ENCODE data around the gene TMEM89.

Gene TMEM89

DNA sequence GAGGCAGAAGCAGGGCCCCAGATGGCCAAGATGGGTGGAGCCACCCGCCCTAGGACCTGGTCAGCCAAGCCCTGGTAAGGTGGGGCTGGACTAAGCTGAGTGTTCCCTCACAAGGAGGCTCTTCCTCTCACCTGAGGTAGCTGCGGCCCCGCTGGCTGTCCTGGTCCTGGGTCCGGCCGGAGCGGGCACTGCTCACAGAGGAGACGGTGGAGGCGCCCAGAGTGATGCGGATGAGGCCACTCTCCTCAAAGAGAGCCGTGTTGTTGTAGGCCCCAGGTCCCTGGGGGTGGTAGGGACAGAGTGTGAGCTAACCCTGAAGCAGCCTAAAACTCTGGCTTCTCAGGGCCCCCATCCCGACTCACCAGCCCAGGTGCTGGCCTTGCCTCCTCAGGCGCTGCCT, 21.0 kb upstream of the TMEM89 start:
- no peak for DNase-seq (ENCODE audit: low spot score)

- no peak for DNase-seq (ENCODE audit: low spot score)
These were observed 19.8 kb upstream of the TMEM89 start for GRCh38 chr3:48641396-48641795.

DNA sequence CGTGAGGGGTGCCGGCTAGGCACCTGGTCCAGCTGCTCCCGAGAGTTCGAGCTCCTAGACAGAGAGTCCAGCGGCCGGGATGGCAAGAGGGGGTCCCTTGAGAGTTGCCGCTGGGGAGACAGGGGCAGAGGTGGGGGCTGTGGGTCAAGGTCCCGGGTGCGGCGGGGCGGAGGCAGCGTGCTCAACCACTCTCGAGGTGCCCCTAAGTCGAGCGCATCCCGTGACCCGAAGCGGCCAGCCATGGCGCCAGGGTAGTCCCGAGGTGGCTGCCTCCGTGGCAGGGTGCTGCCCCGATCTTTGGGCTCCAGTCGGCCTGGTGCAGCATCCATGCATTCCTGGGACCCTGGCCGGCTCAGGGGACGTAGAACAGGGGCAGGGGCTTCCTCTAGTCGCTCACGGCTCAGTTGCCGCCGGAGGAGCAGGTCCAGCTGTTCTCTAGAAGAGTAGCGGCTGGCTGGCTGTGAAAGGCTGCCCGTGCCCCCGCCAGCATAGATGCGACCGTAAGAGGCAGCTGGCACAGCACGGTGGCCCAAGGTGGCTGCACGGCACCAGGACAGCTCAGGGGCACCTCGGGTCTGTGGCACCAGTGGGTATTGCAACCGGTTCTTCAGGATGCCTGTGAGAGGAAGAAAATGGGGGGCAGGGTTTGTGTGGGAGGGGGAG, 18.5 kb upstream of the TMEM89 start:
- DNase-seq (ENCODE audit: low spot score), result no peak

DNA sequence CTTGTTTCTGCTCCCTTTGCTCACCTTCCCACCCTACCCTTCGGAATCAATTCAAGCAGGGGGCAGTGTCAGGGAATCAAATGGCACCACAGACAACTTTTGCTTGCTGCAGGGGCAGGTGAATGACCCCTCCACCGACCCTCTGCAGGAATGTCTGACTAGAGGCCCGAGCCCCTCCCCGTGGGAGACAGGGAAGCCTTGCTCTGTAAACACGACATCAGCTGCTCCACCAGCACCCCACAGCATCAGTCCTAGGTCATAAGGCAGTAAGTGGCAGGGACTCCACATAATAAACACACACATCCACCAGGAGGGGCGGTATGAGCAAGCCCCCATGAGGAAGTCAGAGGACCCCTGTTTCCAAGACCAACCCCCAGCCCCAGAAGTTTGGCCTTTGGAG, 15.7 kb upstream of the TMEM89 start:
- DNase-seq (ENCODE audit: low spot score), result no peak

GRCh38 chr3:48636149-48636655, 14.6 kb upstream of the TMEM89 start:
- DNase-seq (ENCODE audit: low spot score), result no peak

DNA sequence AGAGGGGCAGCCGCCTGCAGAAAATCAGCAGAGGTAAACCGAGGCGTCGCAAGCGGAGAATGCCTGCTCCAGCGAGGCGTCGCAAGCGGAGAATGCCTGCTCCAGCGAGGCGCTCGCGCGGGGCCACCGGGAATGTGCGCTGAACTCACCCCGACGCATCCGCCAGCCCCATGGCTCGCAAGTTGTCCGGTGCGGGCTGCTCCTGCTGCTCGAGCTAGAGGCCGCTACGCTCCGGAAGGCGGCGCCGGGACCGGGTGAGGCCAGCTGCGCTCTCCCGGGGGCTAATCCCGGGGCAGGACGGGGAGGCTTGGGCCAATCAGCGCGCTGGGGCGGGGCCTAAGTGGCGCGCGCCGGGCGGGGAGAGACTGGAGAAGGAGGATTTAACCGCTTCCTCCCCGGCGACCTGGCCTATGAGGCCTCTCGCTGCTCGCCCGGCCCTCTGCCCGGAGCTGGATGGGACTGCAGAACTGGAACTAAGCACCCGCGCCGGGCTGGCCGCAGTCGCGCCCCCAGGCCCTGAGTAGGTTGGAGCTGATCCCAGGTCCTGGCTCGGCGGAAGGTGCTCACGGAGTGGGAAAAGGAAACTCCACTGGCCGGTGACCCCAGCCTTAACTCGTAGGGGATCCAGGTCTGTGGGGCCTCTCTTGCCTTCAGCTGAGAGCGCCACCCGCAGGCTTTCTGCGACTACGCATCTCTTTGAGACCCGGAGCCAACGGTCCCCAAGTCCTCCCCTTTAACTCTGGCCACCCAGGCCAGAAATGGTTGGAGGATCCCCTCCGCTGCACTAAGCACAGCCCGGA, 13.9 kb upstream of the TMEM89 start, which contains the start of gene SLC26A6:
Gene SLC26A6 (minus strand): TSS at position 240 of the 800 bp plus-strand sequence. CDS start 68 bp downstream, at position 172.
- peak; percentile 91 for DNase-seq (ENCODE audit: low spot score)

- peak; percentile 39 for DNase-seq (ENCODE audit: low spot score)
These were observed 13.2 kb upstream of the TMEM89 start for GRCh38 chr3:48634661-48635221.

GRCh38 chr3:48633743-48634142, 12.2 kb upstream of the TMEM89 start:
- DNase-seq (ENCODE audit: low spot score), result no peak

DNA sequence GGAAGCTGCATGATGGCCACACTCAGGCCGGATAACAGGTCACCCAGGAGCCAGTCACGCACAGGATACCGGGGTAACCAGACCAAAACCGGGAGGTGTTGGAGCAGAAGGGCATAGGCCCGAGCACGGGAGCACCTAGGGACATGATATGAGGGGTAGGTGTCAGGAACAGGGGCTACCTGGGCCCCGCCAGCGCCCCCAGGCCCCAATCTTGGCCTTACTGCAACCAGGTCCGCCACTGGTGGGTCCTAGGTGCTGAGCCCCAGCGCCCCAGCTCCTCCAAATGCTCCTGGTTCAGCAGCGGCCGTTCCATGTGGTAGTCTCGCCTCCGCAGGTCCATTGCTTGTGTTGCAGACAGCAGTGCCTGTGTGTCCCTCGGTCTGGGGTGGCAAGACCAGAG, 11.7 kb upstream of the TMEM89 start:
- DNase-seq (ENCODE audit: low spot score), result no peak

- no peak for DNase-seq (ENCODE audit: low spot score)
These were observed 10.2 kb upstream of the TMEM89 start for GRCh38 chr3:48631516-48632448.

- no peak for DNase-seq (ENCODE audit: low spot score)
These were observed 9.3 kb upstream of the TMEM89 start for GRCh38 chr3:48630833-48631232.

- no peak for DNase-seq (ENCODE audit: low spot score)
These were observed 8.8 kb upstream of the TMEM89 start for GRCh38 chr3:48630407-48630806.

DNA sequence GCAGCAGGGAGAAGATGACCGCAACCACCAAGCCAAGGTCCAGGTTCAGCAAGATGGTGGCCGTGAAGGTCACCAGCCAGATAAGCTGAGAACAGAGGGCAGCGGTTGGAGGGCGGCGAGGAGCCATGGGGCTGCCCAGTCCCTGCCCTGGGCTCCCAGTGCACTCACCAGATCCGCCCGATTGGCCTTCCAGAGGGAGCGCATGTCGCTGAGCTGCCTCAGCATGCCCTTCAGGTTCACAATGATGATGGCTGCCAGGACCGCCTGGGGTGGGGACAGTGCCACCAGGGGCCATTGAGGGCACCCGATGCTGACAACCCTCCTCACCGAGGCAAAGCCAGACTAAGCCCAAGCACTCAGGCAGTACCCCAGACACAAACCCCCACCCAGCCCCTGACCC, 8.3 kb upstream of the TMEM89 start:
- no peak for DNase-seq (ENCODE audit: low spot score)

DNA sequence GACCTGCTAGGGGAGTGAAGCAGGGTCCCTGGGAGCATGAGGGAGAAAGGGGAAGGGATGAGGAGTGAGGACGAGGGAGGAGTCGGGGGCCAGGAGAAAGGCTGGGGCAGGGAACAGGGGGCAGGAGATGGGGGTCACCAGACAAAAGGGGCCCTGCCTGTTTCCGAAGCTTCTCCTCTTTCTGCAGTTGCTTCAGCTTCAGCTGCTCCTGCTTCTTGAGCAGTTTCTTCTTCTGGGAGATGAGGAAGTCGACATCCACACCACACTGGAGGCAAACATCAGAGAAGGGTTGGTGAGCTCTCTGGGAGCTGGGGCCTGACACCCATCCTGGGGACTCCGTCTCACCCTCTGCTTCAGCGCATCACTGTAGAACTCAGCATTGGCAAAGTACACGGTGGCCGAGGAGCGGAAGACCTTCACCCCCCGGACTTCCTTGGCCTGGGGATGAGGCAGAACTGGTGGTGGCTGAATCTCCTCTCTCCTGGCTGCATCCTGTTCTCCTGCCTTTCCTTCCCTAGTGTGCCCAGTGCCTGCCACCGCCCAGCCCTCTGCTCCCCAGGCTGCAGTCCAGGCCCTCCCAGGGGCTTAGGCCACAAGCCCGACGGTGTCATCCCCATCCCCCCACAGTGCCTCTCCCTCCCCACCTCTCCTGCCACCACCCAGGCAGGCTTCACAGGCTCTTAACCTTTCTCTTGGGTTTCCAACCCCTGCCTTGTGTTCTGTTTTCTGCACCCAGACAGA, 6.9 kb upstream of the TMEM89 start:
- no peak for DNase-seq (ENCODE audit: low spot score)

GRCh38 chr3:48625600-48625999, 4.0 kb upstream of the TMEM89 start:
- no peak for DNase-seq (ENCODE audit: low spot score)

GRCh38 chr3:48624767-48625166, 3.2 kb upstream of the TMEM89 start:
- DNase-seq (ENCODE audit: low spot score), result no peak

DNA sequence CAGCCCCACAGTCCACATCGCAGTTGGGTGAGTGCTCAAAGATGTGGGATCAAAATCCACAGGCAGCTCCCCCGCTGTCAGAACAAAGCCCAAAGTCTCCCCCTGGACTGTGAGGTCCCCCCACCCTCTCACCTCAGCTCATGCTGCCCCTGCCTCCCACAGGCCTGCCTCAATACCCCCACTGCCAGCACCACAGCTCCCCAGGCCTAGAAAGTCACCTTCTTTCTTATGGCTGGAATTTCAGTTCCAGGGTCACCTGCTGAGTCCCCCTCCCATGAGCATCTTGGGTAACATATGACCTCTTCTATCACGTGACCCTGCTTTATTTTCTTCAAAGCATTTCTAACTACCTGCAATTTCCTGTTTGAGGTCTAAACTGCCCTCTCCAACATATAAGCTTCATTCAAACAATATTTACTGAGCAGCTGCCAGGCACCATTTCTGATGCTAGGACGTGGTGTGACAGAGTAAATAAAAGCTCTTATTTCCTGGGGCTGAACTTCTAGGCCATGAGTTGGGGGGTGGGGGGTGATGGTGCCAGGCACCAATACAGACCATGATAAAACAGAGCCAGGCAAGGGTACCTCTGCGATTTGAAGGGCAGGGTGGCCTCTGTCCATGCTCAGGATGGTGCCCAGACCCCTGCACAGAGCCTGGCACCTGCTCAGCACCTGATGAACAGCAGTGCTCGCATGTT, 2.4 kb upstream of the TMEM89 start:
- DNase-seq (ENCODE audit: low spot score), result no peak

DNA sequence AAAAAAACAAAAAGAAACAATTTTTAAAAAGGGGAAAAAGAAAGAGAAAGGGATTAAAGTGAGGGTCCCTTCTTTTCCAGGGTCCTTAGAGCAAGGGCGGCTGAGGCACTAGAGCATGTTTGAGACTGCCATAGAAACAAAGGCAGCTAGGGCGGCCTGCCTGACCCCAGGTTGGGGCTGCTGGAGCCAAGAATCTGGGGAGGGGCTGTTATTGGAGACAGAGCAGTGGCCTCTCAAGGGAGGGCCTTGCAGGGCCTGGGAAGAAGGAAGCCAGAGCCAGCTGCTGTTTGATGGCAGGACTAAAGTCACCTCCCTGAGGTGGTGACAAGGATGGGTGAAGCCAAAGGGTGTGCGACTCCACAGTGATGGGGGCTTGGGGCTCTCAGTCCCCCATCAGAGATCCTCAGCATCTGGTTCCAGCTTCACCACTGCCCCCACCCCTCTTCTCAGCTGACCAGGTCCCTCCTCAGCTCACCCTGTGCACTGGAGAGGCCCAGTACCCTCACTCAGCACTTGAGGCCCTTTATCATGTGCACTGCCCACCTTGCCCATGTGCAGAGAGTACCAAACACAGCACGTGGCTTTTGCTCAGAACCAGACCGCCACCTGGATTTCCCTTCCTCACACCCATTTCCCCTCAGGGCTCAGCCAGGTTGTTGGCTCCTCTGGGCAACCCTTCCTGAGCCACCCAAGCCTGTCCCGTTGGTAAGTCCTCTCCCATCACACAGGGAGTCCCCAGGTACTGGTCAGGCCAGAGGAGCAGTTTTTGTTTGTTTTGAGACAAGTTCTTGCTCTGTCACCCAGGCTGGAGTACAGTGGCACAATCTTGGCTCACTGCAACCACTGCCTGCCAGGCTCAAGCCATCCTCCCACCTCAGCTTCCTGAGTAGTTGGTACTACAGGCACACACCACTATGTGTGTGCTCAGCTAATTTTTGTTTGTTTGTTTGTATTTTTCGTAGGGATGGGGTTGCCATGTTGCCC, 1.7 kb downstream of the TMEM89 start:
- DNase-seq (ENCODE audit: low spot score), result no peak

DNA sequence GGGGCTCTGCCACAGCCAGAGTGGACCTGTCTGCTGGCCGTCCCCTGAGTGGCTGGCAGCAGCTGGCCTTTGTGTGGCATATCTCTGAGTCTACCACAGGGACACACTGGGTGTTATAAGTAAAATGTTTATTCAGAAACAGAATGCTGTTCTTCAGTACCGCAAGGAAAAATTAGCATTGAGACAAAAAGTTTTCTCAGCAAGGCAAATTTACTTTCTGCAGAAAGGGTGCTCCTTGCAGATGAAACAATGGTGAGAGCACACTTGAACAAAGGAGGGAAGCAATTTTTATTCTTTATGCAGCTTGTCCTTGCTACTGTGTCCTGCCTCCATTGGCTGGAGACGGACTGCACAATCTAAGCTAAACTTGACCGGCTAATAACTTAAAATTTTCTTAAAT, 4.0 kb downstream of the TMEM89 start:
- DNase-seq (ENCODE audit: low spot score), result no peak
